PC-3 (cell line): ENCODE results near the gene MDGA2. TPM values are rescaled to one million over a fixed set of nuclear protein-coding genes. Genes with fewer than 3 reads are reported as not detected.
A peak's percentile ranks its signal among the peaks of the same experiment; 100 is the strongest.

ENCODE experiments used
- ATAC-seq: fragments of 200-7000 bp; cut with Tn5 transposase; 2 replicates; pipeline ENCODE4 v1.9.1; 2020; ENCODE audit warnings: mild to moderate bottlenecking, moderate library complexity
- BruUV-seq: library from RNA; stranded (reverse); fragments of 400-500 nt; replicated peaks from 2 replicates; lab custom pipeline; 2021; lab: Mats Ljungman, UMichigan
- CTCF ChIA-PET: fragments of 300-600 bp; sonication (Branson Sonifier 250); formaldehyde crosslinking; loops from one replicate; lab custom pipeline; 2022; ENCODE audit warnings: antibody characterized with exemption; lab: Charles Lee
- POLR2A ChIA-PET: fragments of 300-600 bp; sonication (Branson Sonifier 250); formaldehyde crosslinking; loops from one replicate; lab custom pipeline; 2022; ENCODE audit warnings: antibody characterized with exemption; ENCODE audit not compliant: unreplicated experiment; lab: Charles Lee
- DNase-seq: peaks from one replicate; pipeline ENCODE4 v3.0.0-alpha.2; 2015
- H2AFZ ChIP-seq: fragments of 300-600 bp; sonication (generic); 2 replicates; pipeline ENCODE4 v1.6.0; 2016; ENCODE audit warnings: antibody characterized with exemption, low read length
- H3F3A ChIP-seq: fragments of 300-600 bp; sonication (generic); one replicate; pipeline ENCODE4 v1.6.0; 2017; ENCODE audit warnings: antibody characterized with exemption, low read length, control low read depth, mild to moderate bottlenecking; ENCODE audit not compliant: unreplicated experiment
- H3K27ac ChIP-seq: fragments of 300-600 bp; sonication (generic); 2 replicates; pipeline ENCODE4 v1.5.1; 2016; ENCODE audit warnings: mild to moderate bottlenecking, low read length
- H3K27me3 ChIP-seq: fragments of 300-600 bp; sonication (generic); 2 replicates; pipeline ENCODE4 v1.6.1; 2016; ENCODE audit warnings: low read length, mixed read lengths
- H3K36me3 ChIP-seq: fragments of 300-600 bp; sonication (generic); 2 replicates; pipeline ENCODE4 v1.6.1; 2016; ENCODE audit warnings: low read depth, mixed run types, low read length, mixed read lengths
- H3K4me1 ChIP-seq: fragments of 300-600 bp; sonication (generic); 2 replicates; pipeline ENCODE4 v1.5.1; 2016; ENCODE audit warnings: low read length; ENCODE audit not compliant: insufficient read depth
- H3K4me2 ChIP-seq: fragments of 300-600 bp; sonication (generic); 2 replicates; pipeline ENCODE4 v1.6.0; 2016; ENCODE audit warnings: low read length
- H3K4me3 ChIP-seq: fragments of 300-600 bp; sonication (generic); 2 replicates; pipeline ENCODE4 v1.5.1; 2016; ENCODE audit warnings: mild to moderate bottlenecking, low read length, mixed read lengths
- H3K79me2 ChIP-seq: fragments of 300-600 bp; sonication (generic); 2 replicates; pipeline ENCODE4 v1.6.1; 2017; ENCODE audit warnings: low read length, mixed read lengths
- H3K9ac ChIP-seq: fragments of 300-600 bp; sonication (generic); 2 replicates; pipeline ENCODE4 v1.6.0; 2016; ENCODE audit warnings: mild to moderate bottlenecking, low read length
- H3K9me2 ChIP-seq: fragments of 300-600 bp; sonication (generic); replicated peaks from 2 replicates; pipeline ENCODE4 v1.6.1; 2016; ENCODE audit warnings: mixed run types, low read length, mixed read lengths
- H3K9me3 ChIP-seq: fragments of 300-600 bp; sonication (generic); 2 replicates; pipeline ENCODE4 v1.6.1; 2016; ENCODE audit warnings: low read length, mixed read lengths
- H4K20me1 ChIP-seq: fragments of 300-600 bp; sonication (generic); 2 replicates; pipeline ENCODE4 v1.6.1; 2016; ENCODE audit warnings: low read length, mixed read lengths
- CTCF ChIP-seq: fragments of 300-600 bp; sonication (generic); conservative IDR thresholded peaks from 2 replicates; pipeline ENCODE4 v1.5.1; 2017; ENCODE audit warnings: antibody characterized with exemption, low read depth, mild to moderate bottlenecking, low read length
- EZH2 ChIP-seq: fragments of 300-600 bp; sonication (generic); IDR thresholded peaks from one replicate; pipeline ENCODE4 v1.6.1; 2017; ENCODE audit warnings: antibody characterized with exemption, mild to moderate bottlenecking, low read length; ENCODE audit not compliant: unreplicated experiment
- EZH2phosphoT487 ChIP-seq: fragments of 300-600 bp; sonication (generic); IDR thresholded peaks from 2 replicates; pipeline ENCODE4 v1.6.1; 2018; ENCODE audit warnings: mild to moderate bottlenecking, antibody characterized with exemption, low read length, borderline replicate concordance
- intact Hi-C: fragments of 100-400 bp; cut with micrococcal nuclease; formaldehyde crosslinking; loops from 2 replicates; pipeline ENCODE4 v1.9.0; 2023
- total RNA-seq: library from RNA; depleted of rRNA; stranded (reverse); fragments of >200 nt; gene quantifications from 2 replicates; pipeline ENCODE4 v1.2.3, GENCODE V29; 2014

Gene MDGA2
- total RNA-seq, 1 experiment from 2014 or later, result 0.04 TPM

- intact Hi-C loops, result loop anchor here (5.0 kb wide), 1 partner anchor 163 kb away; no protein-coding TSS in a partner anchor
- Histone ChIP-seq H3K9ac (no peak overlapping the region), H3K79me2 (no peaks in the 10 kb centered on the region), H3F3A (no peaks in the 10 kb centered on the region), H3K9me2 (no peaks in the 10 kb centered on the region), H3K36me3 (no peaks in the 10 kb centered on the region), H4K20me1 (no peaks in the 10 kb centered on the region), H3K4me3 (no peak overlapping the region), H3K4me2 (no peak overlapping the region), H3K27me3 (no peaks in the 10 kb centered on the region), H3K9me3 (no peaks in the 10 kb centered on the region), H3K27ac (no peak overlapping the region), H3K4me1 (no peaks in the 10 kb centered on the region), H2AFZ (no peak overlapping the region)
- no TSS peak for BruUV-seq
- DNase-seq (no peak), ATAC-seq (no peak)
- TF ChIP-seq CTCF (no peak), EZH2phosphoT487 (no peak), EZH2 (no peak)
- POLR2A ChIA-PET, result no interaction called here
- CTCF ChIA-PET, result no interaction called here
Observed at GRCh38 chr14:47720281-47720680, 44.9 kb upstream of the MDGA2 start.

GRCh38 chr14:47715330-47715729 is 39.9 kb upstream of the MDGA2 start:
- POLR2A ChIA-PET, result no interaction called here
- intact Hi-C loops, result no loop called here
- Histone ChIP-seq H3K36me3 (no peaks in the 10 kb centered on the region), H3K4me1 (peaks cover 6% of the 10 kb centered on the region; the same call in 1 of the 2 replicates), H3K9ac (no peak overlapping the region), H3K4me2 (no peak overlapping the region), H3K9me2 (no peaks in the 10 kb centered on the region), H3K79me2 (no peaks in the 10 kb centered on the region), H4K20me1 (no peaks in the 10 kb centered on the region), H2AFZ (no peak overlapping the region), H3K9me3 (no peaks in the 10 kb centered on the region), H3K4me3 (no peak overlapping the region), H3F3A (no peaks in the 10 kb centered on the region), H3K27ac (no peak overlapping the region), H3K27me3 (no peaks in the 10 kb centered on the region)
- ATAC-seq (peak; percentile 43; the same call in 1 of the 2 replicates), DNase-seq (peak; percentile 23)
- TF ChIP-seq EZH2 (no peak), CTCF (no peak), EZH2phosphoT487 (no peak)
- BruUV-seq, result no TSS peak
- CTCF ChIA-PET, result no interaction called here

- peak overlapping the region; percentile 22 for H3K4me2 ChIP-seq
- DNase-seq, result peak; percentile 68
Observed at GRCh38 chr14:47710581-47710980, 35.2 kb upstream of the MDGA2 start.

More at GRCh38 chr14:47710581-47710980, 35.2 kb upstream of the MDGA2 start:
- no TSS peak for BruUV-seq
- Histone ChIP-seq H3K27ac (no peak overlapping the region), H2AFZ (no peak overlapping the region), H3K9ac (no peak overlapping the region), H4K20me1 (no peaks in the 10 kb centered on the region), H3K4me3 (no peak overlapping the region), H3K79me2 (no peaks in the 10 kb centered on the region), H3K27me3 (no peaks in the 10 kb centered on the region), H3K9me3 (no peaks in the 10 kb centered on the region), H3K36me3 (no peaks in the 10 kb centered on the region), H3K9me2 (no peaks in the 10 kb centered on the region), H3K4me1 (peaks cover 6% of the 10 kb centered on the region; the same call in 1 of the 2 replicates), H3F3A (no peaks in the 10 kb centered on the region)
- peak; percentile 81 for ATAC-seq
- TF ChIP-seq EZH2, result no peak
- no peak for TF ChIP-seq CTCF
- TF ChIP-seq EZH2phosphoT487, result no peak
- intact Hi-C loops, result no loop called here
- CTCF ChIA-PET, result no interaction called here
- POLR2A ChIA-PET, result no interaction called here
